22Rv1 (cell line): ENCODE results near the gene ATAD3A.

Source experiments
- CTCF ChIP-seq: fragments of 450-650 bp; IDR thresholded peaks from 2 replicates; pipeline ENCODE4 v1.5.1; 2017; ENCODE audit warnings: mild to moderate bottlenecking
- ZFX ChIP-seq: fragments of 450-650 bp; IDR thresholded peaks from 2 replicates; pipeline ENCODE4 v1.6.1; 2017; ENCODE audit warnings: antibody characterized with exemption, borderline replicate concordance

- TF ChIP-seq CTCF (no peak), ZFX (no peak)
These were observed 43.3 kb downstream of the ATAD3A start for GRCh38 chr1:1554926-1555915.
